GM19351 (cell line): Measurements from ENCODE around the gene CAMSAP2.

Experiments used
- ATAC-seq: cut with Tn5 transposase; IDR thresholded peaks from one replicate; pipeline ENCODE4 v1.9.1; 2021; ENCODE audit warnings: mild to moderate bottlenecking, moderate library complexity; ENCODE audit not compliant: unreplicated experiment

CAMSAP2 gene

GRCh38 chr1:200837931-200838571 is 99.4 kb downstream of the CAMSAP2 start:
- no peak for ATAC-seq

- no peak for ATAC-seq
These were observed 100.2 kb downstream of the CAMSAP2 start for GRCh38 chr1:200838676-200839445.

GRCh38 chr1:200845360-200845759 is 106.7 kb downstream of the CAMSAP2 start:
- no peak for ATAC-seq

- ATAC-seq, result no peak
These were observed 107.7 kb downstream of the CAMSAP2 start for GRCh38 chr1:200846398-200846797.

GRCh38 chr1:200849430-200849829 is 110.7 kb downstream of the CAMSAP2 start:
- no peak for ATAC-seq

- no peak for ATAC-seq
These were observed 111.9 kb downstream of the CAMSAP2 start for GRCh38 chr1:200850554-200850953.

GRCh38 chr1:200856716-200857357 is 118.1 kb downstream of the CAMSAP2 start:
- no peak for ATAC-seq

- ATAC-seq, result no peak
These were observed 119.1 kb downstream of the CAMSAP2 start for GRCh38 chr1:200857804-200858203.

GRCh38 chr1:200861937-200862647 is 123.4 kb downstream of the CAMSAP2 start:
- peak; percentile 27 for ATAC-seq

- no peak for ATAC-seq
These were observed 124.2 kb downstream of the CAMSAP2 start for GRCh38 chr1:200862713-200863415.

- no peak for ATAC-seq
These were observed 127.4 kb downstream of the CAMSAP2 start for GRCh38 chr1:200866116-200866515.

GRCh38 chr1:200866521-200866920 is 127.8 kb downstream of the CAMSAP2 start:
- ATAC-seq, result peak; percentile 81

- peak; percentile 7 for ATAC-seq
These were observed 128.5 kb downstream of the CAMSAP2 start for GRCh38 chr1:200867018-200867811.

GRCh38 chr1:200869376-200869752 is 130.7 kb downstream of the CAMSAP2 start:
- ATAC-seq, result no peak

- peak; percentile 42 for ATAC-seq
These were observed 131.2 kb downstream of the CAMSAP2 start for GRCh38 chr1:200869753-200870391.

GRCh38 chr1:200872446-200873115 is 133.9 kb downstream of the CAMSAP2 start, which contains the start of gene GPR25:
TSS of gene GPR25 (plus strand) at chr1:200872981. CDS start at chr1:200873038, 57 bp downstream.
- ATAC-seq, result no peak

- no peak for ATAC-seq
These were observed 134.5 kb downstream of the CAMSAP2 start for GRCh38 chr1:200873116-200873670.

GRCh38 chr1:200873671-200874397 is 135.1 kb downstream of the CAMSAP2 start:
- no peak for ATAC-seq
